Measurements from ENCODE around the gene TNNT3.

TNNT3 gene

DNA sequence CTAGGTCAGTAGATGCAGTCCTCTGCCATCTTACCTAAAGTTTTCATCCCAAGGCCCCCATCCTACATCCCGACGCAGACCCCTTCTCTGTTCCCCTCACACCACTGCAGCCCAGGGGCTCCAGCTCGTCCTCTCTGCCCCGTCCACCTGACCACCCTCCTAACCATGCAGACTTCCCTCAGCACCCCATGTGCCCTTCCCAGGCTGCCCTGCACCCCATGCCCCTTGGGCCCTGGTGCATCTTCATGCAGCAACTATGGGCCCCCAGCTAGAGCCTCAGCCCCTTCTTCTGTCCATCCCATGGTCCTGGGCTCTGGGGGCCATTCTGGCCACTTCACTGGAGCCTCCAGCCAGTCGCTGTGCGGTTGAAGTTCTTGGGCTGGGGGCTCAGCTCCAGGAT, 30.7 kb upstream of the TNNT3 start:
- CTCF ChIA-PET: interaction anchor here (0.5 kb wide), 1 partner anchor 193 kb away, joined by 4 read pairs; no protein-coding TSS in a partner anchor
- H3K27ac ChIP-seq: peak overlapping the region; percentile 72
- POLR2A ChIA-PET (ENCODE audit: low non-redundant PET): no interaction called here
- TF ChIP-seq, protein P1, sequence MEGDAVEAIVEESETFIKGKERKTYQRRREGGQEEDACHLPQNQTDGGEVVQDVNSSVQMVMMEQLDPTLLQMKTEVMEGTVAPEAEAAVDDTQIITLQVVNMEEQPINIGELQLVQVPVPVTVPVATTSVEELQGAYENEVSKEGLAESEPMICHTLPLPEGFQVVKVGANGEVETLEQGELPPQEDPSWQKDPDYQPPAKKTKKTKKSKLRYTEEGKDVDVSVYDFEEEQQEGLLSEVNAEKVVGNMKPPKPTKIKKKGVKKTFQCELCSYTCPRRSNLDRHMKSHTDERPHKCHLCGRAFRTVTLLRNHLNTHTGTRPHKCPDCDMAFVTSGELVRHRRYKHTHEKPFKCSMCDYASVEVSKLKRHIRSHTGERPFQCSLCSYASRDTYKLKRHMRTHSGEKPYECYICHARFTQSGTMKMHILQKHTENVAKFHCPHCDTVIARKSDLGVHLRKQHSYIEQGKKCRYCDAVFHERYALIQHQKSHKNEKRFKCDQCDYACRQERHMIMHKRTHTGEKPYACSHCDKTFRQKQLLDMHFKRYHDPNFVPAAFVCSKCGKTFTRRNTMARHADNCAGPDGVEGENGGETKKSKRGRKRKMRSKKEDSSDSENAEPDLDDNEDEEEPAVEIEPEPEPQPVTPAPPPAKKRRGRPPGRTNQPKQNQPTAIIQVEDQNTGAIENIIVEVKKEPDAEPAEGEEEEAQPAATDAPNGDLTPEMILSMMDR (conservative IDR thresholded peaks at IDR 0.05; ENCODE audit: low read depth): no peak
- DNase-seq (ENCODE audit: low spot score): no peak

DNA sequence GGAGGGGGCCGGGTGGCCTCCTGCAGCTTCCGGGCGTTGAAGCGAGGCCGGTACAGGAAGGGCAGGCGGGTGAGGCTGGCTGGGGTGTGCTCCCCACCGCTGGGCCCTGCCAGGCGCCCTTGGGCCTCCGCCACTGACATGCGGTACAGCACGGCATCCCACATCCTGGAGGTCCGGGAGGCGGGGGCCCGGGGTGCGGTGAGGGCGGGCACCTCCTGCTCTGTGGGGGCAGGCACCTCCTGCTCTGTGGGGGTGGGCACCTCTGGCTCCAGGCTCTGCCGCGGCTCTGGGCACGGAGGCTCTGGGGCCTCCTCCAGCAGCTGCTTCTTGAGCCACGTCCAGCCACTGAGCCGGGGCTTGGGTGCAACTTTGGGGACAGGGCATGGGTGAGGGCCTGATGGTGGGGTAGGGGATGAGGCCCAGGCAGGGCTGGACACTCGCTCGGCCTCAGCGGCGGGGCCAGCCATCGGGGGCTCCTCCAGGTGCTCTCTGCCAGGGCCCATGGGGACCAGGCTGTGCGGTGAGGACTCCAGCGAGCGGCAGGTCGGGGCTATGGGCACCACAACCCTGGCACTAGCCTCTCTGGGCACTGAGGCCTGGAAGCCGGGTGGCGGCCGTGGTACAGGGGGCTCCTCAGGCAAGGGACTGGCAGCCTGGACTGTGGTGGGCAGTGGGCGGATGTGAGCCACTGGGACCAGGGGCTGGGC, 30.1 kb upstream of the TNNT3 start:
- DNase-seq (ENCODE audit: low spot score): no peak
- ChIA-PET CTCF (interaction anchor here (0.5 kb wide), 1 partner anchor 194 kb away, joined by 4 read pairs; no protein-coding TSS in a partner anchor), POLR2A (ENCODE audit: low non-redundant PET) (no interaction called here)
- TF ChIP-seq, protein P1 (conservative IDR thresholded peaks at IDR 0.05; ENCODE audit: low read depth): no peak
- peak overlapping the region; percentile 72 for H3K27ac ChIP-seq

- ChIA-PET POLR2A (ENCODE audit: low non-redundant PET) (no interaction called here), CTCF (interaction anchor here (1.8 kb wide), 1 partner anchor 8 kb away, joined by 5 read pairs; no protein-coding TSS in a partner anchor)
- no peak for DNase-seq (ENCODE audit: low spot score)
- TF ChIP-seq, protein P1 (conservative IDR thresholded peaks at IDR 0.05; ENCODE audit: low read depth): no peak
- H3K27ac ChIP-seq: peak overlapping the region; percentile 72
Measured at GRCh38 chr11:1889941-1890855, 29.3 kb upstream of the TNNT3 start.

DNA sequence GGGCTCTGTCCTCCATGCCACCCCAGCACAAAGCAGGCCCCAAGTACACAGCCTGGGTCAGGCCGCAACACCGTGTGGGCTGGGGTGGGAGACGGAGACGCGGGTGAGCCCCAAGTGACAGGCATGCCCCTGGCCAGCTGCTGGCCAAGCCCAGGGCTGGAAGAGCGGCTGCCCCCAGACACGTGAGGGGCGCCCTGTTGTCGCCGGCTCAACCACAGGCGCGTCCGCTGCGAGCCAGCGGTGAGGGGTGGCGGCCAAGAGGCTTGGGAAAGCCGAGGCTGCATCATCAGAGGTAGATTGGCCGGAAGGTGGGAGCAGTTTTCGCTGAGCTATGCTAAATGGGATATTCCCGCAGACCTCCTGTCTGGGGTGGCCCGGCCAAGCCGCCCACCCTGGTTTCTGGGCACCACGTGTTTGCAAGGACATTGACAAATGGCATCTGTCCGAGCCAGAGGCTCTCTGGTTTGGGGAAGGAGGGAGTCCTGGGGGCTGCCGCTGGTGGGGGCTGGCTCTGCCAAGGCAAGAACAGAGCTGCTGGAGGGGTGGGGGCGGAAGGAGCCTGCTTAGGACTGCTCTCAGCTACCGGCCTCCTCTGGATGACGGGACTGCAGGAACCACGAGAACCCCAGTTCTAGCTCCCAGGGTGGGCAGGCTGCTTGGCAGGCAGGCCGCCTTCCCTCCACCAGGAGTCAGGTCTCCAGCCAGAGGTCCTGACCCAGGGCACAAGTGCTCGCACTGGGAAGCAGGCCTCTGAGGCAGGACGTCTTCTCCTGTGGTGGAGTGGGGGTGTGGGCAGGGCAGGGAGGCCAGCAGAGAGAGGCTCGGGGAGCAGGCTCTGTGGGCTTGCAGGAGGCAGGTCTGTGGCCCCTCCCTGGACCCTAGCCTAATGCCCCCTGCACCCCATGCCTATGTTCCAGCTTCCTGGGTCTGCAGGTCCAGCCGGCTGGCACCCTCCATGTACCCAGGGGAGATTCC, 28.4 kb upstream of the TNNT3 start:
- no peak for DNase-seq (ENCODE audit: low spot score)
- ChIA-PET POLR2A (ENCODE audit: low non-redundant PET) (no interaction called here), CTCF (interaction anchor here (0.8 to 1.8 kb wide), 2 partner anchors 9 to 26 kb away, joined by 3 to 5 read pairs; no protein-coding TSS in a partner anchor)
- H3K27ac ChIP-seq: peak overlapping the region; percentile 72
- TF ChIP-seq, protein P1 (conservative IDR thresholded peaks at IDR 0.05; ENCODE audit: low read depth): no peak

DNA sequence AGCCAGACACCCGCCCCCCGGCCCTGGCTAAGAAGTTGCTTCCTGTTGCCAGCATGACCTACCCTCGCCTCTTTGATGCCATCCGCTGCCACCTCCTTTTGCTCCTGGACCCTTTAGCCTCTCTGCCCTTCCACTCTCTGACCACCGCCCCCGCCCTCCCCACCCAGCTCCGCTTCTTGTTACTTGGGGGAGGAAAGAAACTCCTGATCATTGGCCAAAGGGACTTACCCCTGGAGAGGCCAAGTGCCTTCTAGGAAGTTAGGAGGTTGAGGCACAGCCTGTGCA, 27.7 kb upstream of the TNNT3 start, which contains the start of gene PRR33:
Gene PRR33, minus strand, starts transcription at position 65 of the 285 bp plus-strand sequence. CDS start 1,311 bp downstream, outside the sequence.
- H3K27ac ChIP-seq: peak within 1 kb of the TSS; percentile 72
- CTCF ChIA-PET: interaction anchor here (0.5 to 1.8 kb wide), 2 partner anchors 9 to 55 kb away, joined by 5 to 6 read pairs; no protein-coding TSS in a partner anchor

More for the DNA sequence above, 27.7 kb upstream of the TNNT3 start, which contains the start of gene PRR33:
- POLR2A ChIA-PET (ENCODE audit: low non-redundant PET): no interaction called here
- TF ChIP-seq, protein P1 (conservative IDR thresholded peaks at IDR 0.05; ENCODE audit: low read depth): no peak
- no peak for DNase-seq (ENCODE audit: low spot score)
